ENCODE data around the gene TEX10.

- TF ChIP-seq EZH2 (IDR thresholded peaks at IDR 0.05; ENCODE audit: low read length, missing control alignments) (no peak), CTCF (conservative IDR thresholded peaks at IDR 0.05 in 1 of 2, IDR thresholded peaks at IDR 0.05 in 1 of 2; ENCODE audit: low read depth in 1 of 2, low read length in 2 of 2) (no peak)
These were observed 66.5 kb downstream of the TEX10 start for GRCh38 chr9:100286257-100286656.
